Activated T-helper 17 cell treated with anti-CD3 and anti-CD28 coated beads, Interleukin-2, amount 50 U/mL, for 72 hours (primary cell): Measurements from ENCODE around the gene FILIP1. TPM values are rescaled to one million over a fixed set of nuclear protein-coding genes. Genes with fewer than 3 reads are reported as not detected.

Experiments used
- ATAC-seq: fragments of 150-1000 bp; cut with Tn5 transposase; replicated peaks from 2 replicates; pipeline ENCODE4 v1.10.0; 2021; ENCODE audit warnings: mild to moderate bottlenecking, moderate library complexity
- H3K27ac Mint-ChIP-seq: one replicate; pipeline ENCODE4 v1.8.0; 2022; ENCODE audit warnings: mixed read lengths
- H3K27me3 Mint-ChIP-seq: one replicate; pipeline ENCODE4 v1.8.0; 2022; ENCODE audit warnings: mixed read lengths
- H3K36me3 Mint-ChIP-seq: one replicate; pipeline ENCODE4 v1.8.0; 2022; ENCODE audit warnings: low read depth, mild to moderate bottlenecking, mixed read lengths
- H3K4me1 Mint-ChIP-seq: one replicate; pipeline ENCODE4 v1.8.0; 2022; ENCODE audit warnings: mixed read lengths
- H3K4me3 Mint-ChIP-seq: one replicate; pipeline ENCODE4 v1.8.0; 2022; ENCODE audit warnings: mild to moderate bottlenecking, mixed read lengths
- H3K9me3 Mint-ChIP-seq: one replicate; pipeline ENCODE4 v1.8.0; 2022; ENCODE audit warnings: mixed read lengths
- total RNA-seq, 2 donors: library from RNA; stranded (reverse); gene quantifications; one replicate each; pipeline ENCODE4 v1.2.3, GENCODE V29; 2022

Gene FILIP1
- total RNA-seq, 2 donors from 2014 or later, result not detected

DNA sequence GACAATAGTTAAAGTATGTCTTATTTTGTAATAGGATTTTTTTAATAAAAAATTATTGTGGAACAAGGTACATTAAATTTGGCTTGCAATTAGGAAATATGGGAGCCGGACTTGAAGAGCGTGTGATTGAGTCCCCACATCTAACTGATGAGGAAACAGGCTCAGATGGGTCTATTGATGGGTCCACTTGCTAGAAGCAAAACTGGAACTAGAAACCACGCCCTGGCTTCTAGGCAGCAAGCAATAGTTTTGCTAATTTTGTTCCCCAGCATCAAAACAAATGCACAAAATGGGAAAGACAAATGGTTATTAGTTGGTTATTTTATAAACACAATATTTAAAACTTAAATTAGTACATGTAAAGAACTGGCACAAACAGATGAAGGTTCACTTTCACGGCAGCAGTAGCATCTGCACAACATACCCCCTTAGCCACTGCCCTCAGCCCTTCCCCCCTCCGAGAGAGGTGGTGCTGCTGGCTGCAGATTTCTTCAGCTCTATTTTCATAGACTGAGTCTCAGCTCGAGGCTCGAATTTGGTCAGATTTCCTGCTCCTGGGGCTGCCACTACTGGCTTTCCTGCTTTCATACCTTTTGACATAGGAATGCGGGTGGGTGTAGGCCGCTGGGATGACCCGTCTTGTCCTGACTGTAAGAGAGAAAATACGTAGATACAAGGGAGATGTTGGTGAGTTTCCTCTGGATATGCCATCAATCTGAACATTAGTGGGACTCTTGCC lies 185.2 kb downstream of the FILIP1 start:
- no peaks in the 10 kb centered on the region for H3K9me3 Mint-ChIP-seq
- no peaks in the 10 kb centered on the region for H3K36me3 Mint-ChIP-seq
- H3K27me3 Mint-ChIP-seq, result peaks cover 7% of the 10 kb centered on the region
- no peak for ATAC-seq
- no peak overlapping the region for H3K27ac Mint-ChIP-seq
- no peak overlapping the region for H3K4me3 Mint-ChIP-seq
- no peaks in the 10 kb centered on the region for H3K4me1 Mint-ChIP-seq

DNA sequence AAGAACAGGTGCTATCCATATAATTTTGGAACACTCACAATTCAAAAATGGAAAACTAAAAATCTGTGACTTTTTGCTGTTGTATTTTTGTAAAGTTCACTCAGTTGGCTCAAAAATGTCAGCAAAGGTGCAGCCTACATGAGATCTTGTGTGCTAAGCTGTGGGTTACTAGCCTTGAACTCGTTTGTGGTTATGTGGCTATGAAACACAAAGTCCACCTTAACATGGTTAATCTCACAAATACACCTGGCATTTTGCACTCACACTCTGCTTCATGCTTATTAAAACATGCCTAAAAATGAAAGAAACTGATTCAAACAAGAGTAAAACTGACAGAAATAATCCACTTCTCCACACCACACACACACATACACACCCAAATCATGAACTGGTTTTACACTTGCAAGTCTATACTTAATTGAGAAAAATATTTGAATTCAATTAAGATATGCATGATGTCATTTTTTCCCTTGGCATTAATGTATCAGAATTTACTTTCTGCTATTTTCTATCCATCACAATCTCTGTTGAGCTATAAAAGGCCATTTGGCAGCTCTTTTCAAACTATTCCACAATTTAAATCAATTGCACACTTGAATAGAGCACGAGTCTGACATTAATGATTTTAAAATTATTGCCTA lies 186.1 kb downstream of the FILIP1 start:
- no peak overlapping the region for H3K27ac Mint-ChIP-seq
- H3K27me3 Mint-ChIP-seq, result peaks cover 6% of the 10 kb centered on the region
- H3K36me3 Mint-ChIP-seq, result no peaks in the 10 kb centered on the region
- ATAC-seq, result no peak
- no peaks in the 10 kb centered on the region for H3K9me3 Mint-ChIP-seq
- no peak overlapping the region for H3K4me3 Mint-ChIP-seq
- no peaks in the 10 kb centered on the region for H3K4me1 Mint-ChIP-seq

DNA sequence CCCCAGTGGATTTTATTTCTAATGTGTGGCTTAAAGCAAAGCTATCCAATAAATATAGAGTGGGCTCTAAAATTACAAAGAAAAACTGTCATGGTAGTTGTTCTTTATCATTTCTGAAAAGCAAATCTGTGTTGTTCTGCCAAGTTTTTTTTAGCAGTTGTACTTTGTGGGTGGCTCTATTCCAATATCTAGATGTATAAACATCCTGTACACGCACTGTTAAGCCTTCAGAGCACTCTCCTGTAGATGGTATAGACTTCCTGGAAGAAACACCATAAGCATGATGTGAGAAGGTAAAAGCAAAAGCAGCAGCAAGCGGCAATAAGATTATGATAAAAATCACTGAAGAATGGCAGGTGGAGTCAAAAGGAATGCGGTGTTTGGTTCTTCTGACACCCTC lies 187.5 kb downstream of the FILIP1 start:
- no peaks in the 10 kb centered on the region for H3K4me1 Mint-ChIP-seq
- no peak overlapping the region for H3K27ac Mint-ChIP-seq
- H3K4me3 Mint-ChIP-seq, result no peak overlapping the region
- no peaks in the 10 kb centered on the region for H3K9me3 Mint-ChIP-seq
- ATAC-seq, result no peak
- H3K36me3 Mint-ChIP-seq, result no peaks in the 10 kb centered on the region
- H3K27me3 Mint-ChIP-seq, result peaks cover 4% of the 10 kb centered on the region

DNA sequence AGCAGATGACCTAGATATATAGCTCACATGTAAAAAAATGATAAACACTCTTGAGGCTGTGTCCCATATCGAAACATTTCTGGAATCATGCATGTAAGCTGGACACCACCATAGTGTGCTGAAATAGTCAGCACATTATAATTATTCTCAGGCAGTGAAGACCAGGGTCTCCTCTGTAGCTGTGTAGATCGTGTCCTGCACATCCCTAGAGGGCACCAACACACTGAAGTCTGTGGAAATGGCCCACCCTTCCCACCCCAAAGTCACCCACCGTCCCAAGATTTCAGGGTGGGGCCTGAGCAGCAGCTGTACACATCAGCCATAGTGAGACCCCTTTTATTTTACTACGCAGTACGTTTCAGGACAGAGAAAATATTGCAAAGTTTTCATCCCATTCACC lies 188.0 kb downstream of the FILIP1 start:
- no peak overlapping the region for H3K4me3 Mint-ChIP-seq
- H3K27ac Mint-ChIP-seq, result no peak overlapping the region
- ATAC-seq, result no peak
- no peaks in the 10 kb centered on the region for H3K36me3 Mint-ChIP-seq
- peaks cover 4% of the 10 kb centered on the region for H3K27me3 Mint-ChIP-seq
- H3K9me3 Mint-ChIP-seq, result no peaks in the 10 kb centered on the region
- H3K4me1 Mint-ChIP-seq, result no peaks in the 10 kb centered on the region

DNA sequence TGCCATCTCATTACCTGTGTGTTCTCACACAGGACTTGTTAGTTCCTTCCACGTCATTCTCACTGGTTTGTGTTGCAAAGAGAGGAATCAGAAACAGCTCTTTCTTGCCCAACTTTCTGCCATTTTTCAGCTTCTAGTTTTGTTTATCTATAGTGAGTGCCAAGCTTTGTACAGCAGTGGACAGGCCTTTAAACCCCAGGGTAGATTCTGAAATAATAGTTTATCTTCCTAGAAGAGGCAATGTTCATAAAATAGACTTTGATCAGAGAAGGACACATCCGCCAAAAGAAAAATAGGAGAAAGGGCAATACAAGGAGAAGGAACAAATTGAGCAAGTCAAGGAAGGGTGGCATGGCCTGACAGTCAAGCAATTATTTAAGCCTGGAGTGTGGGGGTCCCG lies 191.3 kb downstream of the FILIP1 start:
- H3K27me3 Mint-ChIP-seq, result peaks cover 4% of the 10 kb centered on the region
- no peaks in the 10 kb centered on the region for H3K9me3 Mint-ChIP-seq
- H3K36me3 Mint-ChIP-seq, result no peaks in the 10 kb centered on the region
- no peak overlapping the region for H3K27ac Mint-ChIP-seq
- no peak overlapping the region for H3K4me3 Mint-ChIP-seq
- no peak for ATAC-seq
- H3K4me1 Mint-ChIP-seq, result no peaks in the 10 kb centered on the region

DNA sequence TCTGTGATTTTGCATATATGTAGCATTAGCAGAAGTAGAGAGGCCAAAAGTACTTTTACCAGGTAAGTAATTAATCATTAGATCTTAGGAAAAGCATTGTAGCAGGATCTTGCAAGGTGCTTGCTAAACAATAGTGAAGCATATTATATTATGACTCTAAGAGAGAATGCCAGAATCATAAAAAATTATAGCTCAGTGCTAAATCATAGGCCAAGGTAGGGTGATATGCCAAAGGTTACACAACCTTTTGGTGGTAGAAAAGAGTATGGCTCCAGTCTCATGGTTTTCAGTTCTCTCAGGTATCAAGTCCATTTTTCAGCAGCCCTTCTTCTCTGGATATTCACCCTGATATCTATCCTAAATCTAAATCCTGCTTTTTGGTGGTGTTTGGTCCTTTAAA lies 192.1 kb downstream of the FILIP1 start:
- Mint-ChIP-seq H3K4me3 (no peak overlapping the region), H3K36me3 (no peaks in the 10 kb centered on the region)

DNA sequence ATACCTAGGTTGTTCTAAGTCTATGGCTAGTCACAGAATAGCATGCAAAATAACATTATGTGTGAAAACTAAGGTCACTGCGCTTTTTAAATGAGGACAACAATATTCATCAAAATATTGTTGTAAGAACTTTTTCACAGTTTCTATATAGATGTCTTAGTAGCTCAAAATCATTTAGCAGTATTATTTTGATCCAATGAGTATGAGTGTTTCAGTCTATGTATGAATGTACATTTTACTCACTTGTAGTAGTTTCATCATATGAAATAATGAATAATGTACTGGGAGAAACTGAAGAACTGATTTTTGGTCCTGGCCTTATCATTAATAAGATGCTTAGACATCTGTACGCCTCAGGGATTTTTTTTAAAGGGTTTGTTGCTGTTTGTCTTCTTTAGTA lies 192.5 kb downstream of the FILIP1 start:
- Mint-ChIP-seq H3K27ac (no peak overlapping the region), H3K4me3 (no peak overlapping the region), H3K4me1 (no peaks in the 10 kb centered on the region), H3K9me3 (no peaks in the 10 kb centered on the region), H3K27me3 (peaks cover 2% of the 10 kb centered on the region), H3K36me3 (no peaks in the 10 kb centered on the region)
- ATAC-seq, result no peak

More for the DNA sequence above, 192.1 kb downstream of the FILIP1 start:
- no peaks in the 10 kb centered on the region for H3K9me3 Mint-ChIP-seq
- ATAC-seq, result no peak
- no peaks in the 10 kb centered on the region for H3K4me1 Mint-ChIP-seq
- no peak overlapping the region for H3K27ac Mint-ChIP-seq
- peaks cover 4% of the 10 kb centered on the region for H3K27me3 Mint-ChIP-seq

DNA sequence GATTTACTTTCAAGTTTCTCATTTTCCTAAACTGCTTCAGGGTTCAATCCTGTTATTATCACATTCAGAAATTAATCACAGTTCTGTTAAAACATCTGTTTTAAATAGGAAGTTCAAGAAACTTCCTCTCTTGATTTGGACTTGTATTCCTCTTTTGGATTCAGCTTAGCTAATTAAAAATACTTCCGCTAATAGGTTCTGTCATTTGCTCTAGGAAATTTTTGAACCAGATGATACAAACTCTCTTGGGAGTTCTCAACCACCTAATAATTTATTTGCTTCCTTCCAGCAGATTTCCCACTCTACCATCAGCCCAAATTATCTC lies 193.1 kb downstream of the FILIP1 start:
- H3K27me3 Mint-ChIP-seq, result no peaks in the 10 kb centered on the region
- no peaks in the 10 kb centered on the region for H3K9me3 Mint-ChIP-seq
- ATAC-seq, result no peak
- H3K27ac Mint-ChIP-seq, result no peak overlapping the region
- H3K36me3 Mint-ChIP-seq, result no peaks in the 10 kb centered on the region
- no peak overlapping the region for H3K4me3 Mint-ChIP-seq
- H3K4me1 Mint-ChIP-seq, result no peaks in the 10 kb centered on the region

DNA sequence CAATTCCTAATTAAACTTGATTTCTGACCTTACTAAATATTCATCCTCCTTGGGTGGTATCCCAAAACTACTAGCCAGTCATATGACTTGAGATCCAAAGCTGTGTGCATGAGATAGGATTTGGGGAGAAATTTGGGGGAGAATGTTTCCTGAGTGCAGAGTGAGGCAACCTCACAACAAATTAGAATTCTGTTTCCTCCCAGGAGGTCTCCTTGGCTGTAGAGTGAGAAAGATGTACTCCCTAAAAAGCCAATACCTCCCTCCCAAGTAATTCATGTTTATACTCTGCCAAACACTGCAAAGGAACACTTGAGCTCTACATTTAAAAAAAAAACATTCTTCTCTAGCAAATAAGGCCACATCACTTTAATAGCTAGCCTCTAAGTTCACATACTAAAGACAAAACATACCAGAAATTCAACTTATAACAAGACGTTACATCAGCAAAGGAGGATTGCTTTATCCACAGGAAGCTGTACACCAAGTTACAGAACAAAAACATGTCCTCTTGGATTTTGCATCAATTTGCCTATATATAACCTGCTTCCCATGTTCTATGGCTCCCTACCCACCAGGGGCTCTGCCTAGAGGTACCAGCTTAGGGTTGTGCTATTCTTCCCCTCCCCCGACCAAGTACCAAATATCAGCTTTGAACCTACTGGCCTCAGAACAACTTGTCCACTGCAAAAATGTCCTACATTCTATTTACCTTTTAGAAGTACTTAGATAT lies 193.6 kb downstream of the FILIP1 start:
- Mint-ChIP-seq H3K36me3 (no peaks in the 10 kb centered on the region), H3K9me3 (no peaks in the 10 kb centered on the region), H3K27ac (no peak overlapping the region), H3K4me1 (no peaks in the 10 kb centered on the region), H3K27me3 (no peaks in the 10 kb centered on the region), H3K4me3 (no peak overlapping the region)
- ATAC-seq, result no peak

DNA sequence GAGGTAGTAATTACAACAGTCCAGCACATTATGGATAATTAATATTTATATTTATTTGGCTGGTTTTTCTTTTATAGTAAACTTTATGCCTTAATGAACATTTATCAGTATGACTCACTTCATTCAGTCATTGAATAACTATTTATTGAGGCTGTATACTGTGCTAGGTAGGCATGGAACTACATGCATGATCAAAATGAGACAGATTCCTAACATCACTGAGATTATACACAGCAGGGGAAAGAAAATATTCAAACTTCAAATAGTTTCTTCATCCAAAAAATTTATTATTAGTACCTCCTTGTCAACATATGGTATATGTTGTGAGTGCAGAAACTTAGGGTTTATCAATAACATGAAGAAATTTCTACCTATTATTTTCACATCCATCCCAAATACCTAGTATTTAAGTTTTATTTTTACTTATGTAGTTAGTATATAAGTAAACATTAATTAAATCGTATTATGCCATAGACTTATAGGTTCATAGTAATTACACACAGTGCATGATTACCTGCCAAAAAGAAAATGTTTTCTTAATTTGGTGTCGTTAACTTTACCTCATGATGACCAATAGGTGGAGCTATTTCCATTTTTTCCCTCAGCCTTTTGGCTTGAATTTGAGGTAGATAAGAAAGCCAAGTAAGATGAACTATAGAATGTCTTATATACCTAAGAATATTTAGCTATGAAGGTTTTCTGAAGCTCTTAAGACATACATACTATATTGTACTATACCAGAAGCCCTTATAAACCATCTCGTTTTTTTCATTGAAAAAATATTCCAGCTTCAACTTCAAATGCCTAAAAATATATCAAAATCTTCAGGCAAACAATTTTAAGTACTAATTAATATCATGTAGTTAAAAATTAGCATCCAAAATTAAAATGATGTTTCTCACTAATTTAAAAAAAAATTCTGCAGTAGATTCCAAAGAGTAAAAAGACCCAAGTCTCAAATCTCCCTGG lies 196.5 kb downstream of the FILIP1 start:
- H3K27ac Mint-ChIP-seq, result no peak overlapping the region
- ATAC-seq, result peak; percentile 52
- no peaks in the 10 kb centered on the region for H3K27me3 Mint-ChIP-seq
- no peaks in the 10 kb centered on the region for H3K4me1 Mint-ChIP-seq
- H3K9me3 Mint-ChIP-seq, result no peaks in the 10 kb centered on the region
- no peak overlapping the region for H3K4me3 Mint-ChIP-seq
- no peaks in the 10 kb centered on the region for H3K36me3 Mint-ChIP-seq

DNA sequence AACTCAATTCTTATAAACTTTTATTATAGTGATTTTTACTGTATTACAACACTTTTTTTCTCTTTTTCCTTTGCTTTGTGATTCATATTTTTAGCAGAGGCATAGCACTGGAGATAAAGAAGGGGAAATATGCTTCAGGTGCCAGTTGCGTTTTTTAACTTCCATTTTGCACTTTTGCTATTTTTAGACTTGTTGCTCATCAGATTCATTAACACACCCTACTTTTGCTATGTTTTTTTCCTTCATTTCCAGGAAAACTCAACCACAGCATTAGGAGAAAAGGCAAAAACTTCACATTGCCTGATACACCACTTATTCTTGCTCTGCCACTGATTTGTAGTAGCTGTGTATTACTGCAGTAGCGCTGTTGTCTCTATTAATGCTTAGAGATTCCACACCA lies 201.0 kb downstream of the FILIP1 start:
- Mint-ChIP-seq H3K27me3 (no peaks in the 10 kb centered on the region), H3K9me3 (no peaks in the 10 kb centered on the region), H3K36me3 (peaks cover 12% of the 10 kb centered on the region), H3K27ac (no peak overlapping the region), H3K4me1 (peaks cover 5% of the 10 kb centered on the region), H3K4me3 (no peak overlapping the region)
- ATAC-seq, result no peak

DNA sequence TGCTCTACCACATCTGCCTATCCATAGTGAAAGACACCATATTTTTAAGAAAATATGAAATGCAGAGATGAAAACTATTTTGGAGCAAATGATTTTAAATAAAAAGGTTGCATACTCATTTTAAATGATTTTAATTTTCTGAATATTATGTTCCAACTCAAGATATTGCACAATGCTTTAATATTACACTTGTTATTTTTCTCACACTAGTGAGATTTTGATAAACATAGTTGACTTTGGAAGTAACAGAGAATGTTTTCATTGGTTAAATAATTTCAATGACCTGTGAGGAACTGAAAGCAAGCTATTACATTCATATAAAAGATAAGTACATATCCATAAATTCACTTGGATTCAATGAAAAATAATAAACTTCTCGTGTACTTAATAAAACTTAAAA lies 201.9 kb downstream of the FILIP1 start:
- Mint-ChIP-seq H3K9me3 (no peaks in the 10 kb centered on the region), H3K36me3 (peaks cover 12% of the 10 kb centered on the region), H3K4me3 (no peak overlapping the region), H3K27ac (no peak overlapping the region), H3K27me3 (no peaks in the 10 kb centered on the region), H3K4me1 (peaks cover 9% of the 10 kb centered on the region)
- no peak for ATAC-seq

DNA sequence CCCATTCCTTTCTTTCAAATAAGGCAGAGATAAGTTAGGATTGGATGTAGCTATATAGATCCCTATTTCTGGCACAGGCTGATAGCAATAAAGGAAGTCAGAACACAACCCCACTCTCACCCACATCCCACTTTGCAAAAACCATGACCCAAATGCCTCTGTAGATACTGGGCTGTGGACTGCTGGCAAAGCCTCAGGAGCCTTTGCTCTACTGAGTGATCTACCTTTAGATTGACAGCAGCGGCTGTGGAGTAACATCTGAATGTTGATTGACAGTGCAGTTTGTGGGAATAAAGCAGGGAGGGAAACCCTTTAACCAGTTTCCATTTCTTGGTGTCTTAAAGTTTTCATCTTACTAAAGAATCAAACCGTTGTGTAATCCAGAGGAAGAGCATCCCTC lies 202.3 kb downstream of the FILIP1 start:
- no peak for ATAC-seq
- H3K9me3 Mint-ChIP-seq, result no peaks in the 10 kb centered on the region
- H3K27ac Mint-ChIP-seq, result no peak overlapping the region
- peaks cover 12% of the 10 kb centered on the region for H3K36me3 Mint-ChIP-seq
- H3K27me3 Mint-ChIP-seq, result no peaks in the 10 kb centered on the region
- peaks cover 13% of the 10 kb centered on the region for H3K4me1 Mint-ChIP-seq
- no peak overlapping the region for H3K4me3 Mint-ChIP-seq
